NCI-H2107 (cell line): ENCODE results near the gene RANBP9.

ENCODE experiments used
- DNase-seq: peaks from one replicate; lab custom pipeline; 2025; lab: John Stamatoyannopoulos, UW

The RANBP9 gene

GRCh38 chr6:13600036-13600435 lies 111.6 kb downstream of the RANBP9 start:
- DNase-seq = no peak

GRCh38 chr6:13597073-13597472 lies 114.6 kb downstream of the RANBP9 start:
- no peak for DNase-seq

DNA sequence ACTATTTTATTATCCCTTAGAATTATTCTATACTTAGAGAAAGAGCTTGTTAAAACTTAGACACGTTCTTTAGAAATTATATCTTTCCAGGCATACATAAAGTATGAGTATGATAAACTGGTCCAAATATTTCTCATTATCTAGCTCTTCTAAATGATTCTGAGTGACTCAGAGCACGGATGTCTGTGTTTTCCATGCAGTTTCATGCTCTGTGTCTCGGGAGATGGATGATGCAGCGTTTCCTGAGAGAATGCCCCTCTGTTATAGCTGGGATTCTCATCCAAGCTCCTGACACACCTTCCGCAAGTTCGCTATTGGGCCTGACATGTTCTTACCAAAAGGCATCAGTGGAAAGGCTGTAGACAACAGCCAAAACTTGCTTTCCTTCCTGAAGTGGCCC lies 117.9 kb downstream of the RANBP9 start:
- no peak for DNase-seq

DNA sequence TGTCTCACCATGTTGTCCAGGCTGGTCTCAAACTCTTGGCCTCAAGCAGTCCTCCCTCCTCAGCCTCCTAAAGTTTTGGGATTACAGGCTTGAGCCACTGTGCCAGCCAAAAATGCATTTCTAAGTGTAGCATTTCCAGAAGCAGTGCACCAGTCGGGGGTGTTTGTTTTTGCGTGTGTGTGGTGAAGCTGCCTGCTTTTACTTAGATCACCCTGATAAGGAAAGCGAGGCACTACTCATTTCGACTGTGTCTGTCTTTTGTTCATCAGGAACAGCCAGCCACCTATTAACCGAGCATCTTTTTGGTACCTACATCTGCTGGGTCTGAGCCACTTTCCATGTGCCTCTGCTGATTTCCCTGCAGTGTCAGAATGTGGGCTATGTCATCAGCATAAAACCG lies 118.5 kb downstream of the RANBP9 start:
- no peak for DNase-seq

DNA sequence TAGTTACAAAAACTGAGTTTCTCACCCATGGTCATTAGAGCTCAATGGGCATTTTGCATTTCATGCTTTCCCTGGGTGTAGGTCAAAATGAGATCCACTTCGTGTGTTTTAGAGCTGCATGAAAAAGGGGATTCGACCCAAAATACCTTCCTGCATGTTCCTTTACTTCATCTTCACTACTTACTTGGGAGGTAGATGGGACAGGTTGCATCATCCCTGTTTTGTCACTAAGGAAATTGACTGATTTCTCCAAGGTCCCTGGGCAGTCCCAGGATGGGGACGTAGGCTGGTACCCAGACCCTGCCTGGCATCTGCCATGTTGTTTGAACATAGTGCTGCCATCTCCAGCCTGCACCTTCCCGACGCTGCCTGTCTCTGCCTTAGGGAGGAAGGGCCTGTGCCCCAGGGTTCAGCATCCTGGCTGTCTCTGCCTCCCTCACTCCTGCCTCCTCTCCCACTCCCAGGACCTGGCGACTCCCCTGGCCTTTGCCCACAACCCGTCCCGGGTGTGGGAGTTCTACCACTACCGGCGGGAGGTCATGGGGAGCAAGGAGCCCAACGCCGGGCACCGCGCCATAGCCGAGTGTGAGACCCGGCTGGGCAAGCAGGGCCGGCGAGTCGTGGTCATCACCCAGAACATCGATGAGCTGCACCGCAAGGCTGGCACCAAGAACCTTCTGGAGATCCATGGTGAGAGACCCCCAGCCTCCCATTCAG lies 120.3 kb downstream of the RANBP9 start:
- no peak for DNase-seq

- no peak for DNase-seq
Measured at GRCh38 chr6:13590574-13591153, 121.0 kb downstream of the RANBP9 start.

- DNase-seq = no peak
Measured at GRCh38 chr6:13589801-13590200, 121.8 kb downstream of the RANBP9 start.

GRCh38 chr6:13586603-13587542 lies 124.8 kb downstream of the RANBP9 start:
- DNase-seq = no peak

DNA sequence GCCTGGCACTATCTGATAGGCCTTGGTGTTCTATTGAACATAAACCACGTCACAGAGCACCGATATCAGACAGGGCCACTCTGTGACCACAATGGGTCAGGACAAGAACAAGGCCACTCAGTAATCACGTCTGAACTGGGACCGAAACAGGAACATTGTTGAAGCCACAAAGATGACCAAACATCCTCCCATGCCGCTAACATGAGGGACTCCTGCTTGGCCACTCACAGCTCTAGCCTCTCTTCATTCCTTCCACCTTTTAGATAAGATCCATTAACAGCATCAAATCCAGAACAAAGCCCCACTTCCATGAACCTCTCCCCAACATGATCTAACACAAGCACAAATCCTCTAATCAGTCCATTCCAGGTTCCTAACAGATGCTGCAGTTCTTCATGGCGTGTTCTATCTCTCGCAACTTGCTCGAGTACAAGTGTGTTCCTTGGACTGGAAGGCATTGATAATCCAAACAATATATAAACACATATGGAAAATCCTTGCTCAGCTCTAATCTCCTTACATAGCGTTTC lies 129.9 kb downstream of the RANBP9 start:
- DNase-seq = no peak

- DNase-seq = no peak
Measured at GRCh38 chr6:13579911-13580310, 131.7 kb downstream of the RANBP9 start.

DNA sequence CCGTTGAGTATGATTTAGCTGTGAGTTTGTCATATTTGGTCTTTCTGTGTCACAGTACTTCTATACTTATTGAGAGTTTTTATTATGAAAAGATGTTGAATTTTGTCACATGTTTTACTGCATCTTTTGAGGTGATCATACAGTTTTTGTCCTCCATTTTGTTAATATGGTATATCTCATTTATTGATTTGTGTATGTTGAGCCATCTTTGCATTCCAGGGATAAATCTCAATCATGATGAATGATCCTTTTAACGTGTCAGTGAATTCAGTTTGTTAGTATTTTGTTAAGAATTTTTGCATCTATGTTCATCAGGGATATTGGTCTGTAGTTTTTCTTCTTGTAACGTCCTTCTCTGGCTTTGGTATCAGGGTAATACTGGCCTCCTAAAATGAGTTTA lies 133.7 kb downstream of the RANBP9 start:
- DNase-seq = no peak

- no peak for DNase-seq
Measured at GRCh38 chr6:13576017-13576416, 135.6 kb downstream of the RANBP9 start.

DNA sequence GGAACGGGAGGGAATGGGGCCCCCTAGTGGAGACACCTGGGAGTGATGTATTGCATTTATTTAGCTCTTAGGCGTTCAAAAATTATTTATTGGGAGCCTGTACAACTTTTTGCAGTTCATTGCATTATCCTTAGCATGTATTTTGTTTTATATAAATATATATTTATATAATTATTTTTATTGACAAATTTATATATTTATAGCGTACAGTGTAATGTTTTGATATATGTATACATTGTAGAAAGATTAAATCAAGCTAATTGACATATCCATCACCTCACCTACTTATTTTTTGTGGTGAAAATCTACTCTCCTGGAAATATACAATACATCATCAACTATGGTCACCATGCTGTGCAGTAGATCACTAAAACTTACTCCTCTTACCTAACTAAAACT lies 136.3 kb downstream of the RANBP9 start:
- no peak for DNase-seq

DNA sequence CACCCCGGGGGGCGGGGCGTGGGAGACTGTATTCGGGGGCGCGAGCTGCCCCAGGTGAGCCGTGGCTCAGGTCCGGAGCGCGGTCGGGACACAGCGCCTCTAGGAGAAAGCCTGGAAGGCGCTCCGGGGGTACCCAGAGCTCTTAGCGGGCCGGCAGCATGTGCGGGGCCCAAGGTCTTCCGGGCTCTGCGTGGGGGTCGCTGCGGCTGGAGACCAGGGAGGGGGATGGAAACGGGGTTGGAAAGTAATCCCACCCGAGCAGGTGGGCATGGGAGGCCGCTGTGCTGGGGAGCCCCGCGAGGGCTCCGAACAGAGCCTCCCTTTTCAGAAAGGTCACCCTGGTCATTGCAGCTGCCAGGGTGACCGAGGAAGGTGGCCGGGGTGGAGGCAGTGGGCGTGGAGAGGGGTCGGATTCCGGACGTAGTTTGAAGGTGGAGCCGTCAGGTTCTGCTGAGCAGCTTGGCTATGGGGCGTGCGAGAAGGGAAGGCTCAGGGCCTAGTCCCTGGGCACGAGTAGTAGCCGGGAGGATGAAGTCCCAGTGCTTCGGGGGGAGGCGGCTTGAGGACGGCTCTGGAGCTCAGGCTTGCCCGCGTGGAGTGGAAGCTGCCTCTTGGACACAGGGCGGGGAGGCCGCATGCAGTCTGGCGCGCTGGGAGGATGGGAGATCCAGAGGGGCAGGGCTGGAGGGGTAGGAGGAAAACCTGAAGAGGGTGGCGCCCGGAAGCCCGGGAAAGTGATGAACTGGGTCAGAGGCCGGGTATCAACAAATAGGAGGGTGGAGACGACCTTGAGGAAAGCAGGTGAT lies 136.9 kb downstream of the RANBP9 start, which contains the start of gene SIRT5:
Gene SIRT5 (plus strand): TSS at position 31 of the 806 bp plus-strand sequence. CDS start 9,510 bp downstream, outside the sequence.
- DNase-seq = peak; percentile 44

DNA sequence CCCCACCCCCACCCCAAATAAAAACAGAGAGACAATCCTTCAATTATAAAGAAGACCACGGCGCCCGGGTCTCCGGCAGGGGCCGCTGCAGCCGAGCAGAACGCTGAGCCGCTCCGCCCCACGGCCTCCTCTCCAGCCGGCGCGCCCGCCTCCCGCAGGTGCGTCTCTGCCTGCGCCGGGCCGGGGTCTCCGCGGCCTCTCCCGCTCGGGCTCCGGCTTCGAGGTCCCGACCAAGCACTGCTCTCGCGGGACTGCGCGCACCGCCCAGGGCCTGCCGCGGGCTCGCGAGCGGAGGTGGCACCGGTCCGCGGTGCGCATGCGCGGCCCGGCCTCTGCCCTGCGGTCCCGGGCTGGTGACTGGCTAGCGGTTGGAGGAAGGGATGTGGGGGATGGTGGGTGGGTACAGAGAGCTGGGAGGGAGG lies 137.5 kb downstream of the RANBP9 start:
- DNase-seq = peak; percentile 41

DNA sequence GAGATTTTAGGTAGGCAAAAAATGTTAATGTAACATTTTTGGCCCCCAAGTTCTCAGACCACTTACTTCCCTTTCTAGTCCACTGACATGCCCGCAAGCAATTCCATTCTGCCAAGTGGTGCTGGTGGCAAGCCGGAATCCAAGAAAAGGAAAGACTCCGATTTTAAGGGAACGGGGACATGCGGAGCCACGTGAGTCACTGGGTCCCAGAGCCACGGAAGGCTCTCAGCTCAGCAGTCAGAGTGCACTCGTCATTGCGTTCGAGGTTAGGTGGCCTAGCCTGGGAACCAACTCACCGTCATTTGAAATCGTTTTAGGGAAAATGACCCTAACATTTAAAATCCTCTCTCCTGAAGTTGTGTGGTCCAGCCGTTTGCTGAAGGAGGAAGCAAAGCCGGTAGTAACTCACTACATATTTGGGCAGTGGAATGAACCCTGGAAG lies 137.9 kb downstream of the RANBP9 start:
- DNase-seq = no peak

DNA sequence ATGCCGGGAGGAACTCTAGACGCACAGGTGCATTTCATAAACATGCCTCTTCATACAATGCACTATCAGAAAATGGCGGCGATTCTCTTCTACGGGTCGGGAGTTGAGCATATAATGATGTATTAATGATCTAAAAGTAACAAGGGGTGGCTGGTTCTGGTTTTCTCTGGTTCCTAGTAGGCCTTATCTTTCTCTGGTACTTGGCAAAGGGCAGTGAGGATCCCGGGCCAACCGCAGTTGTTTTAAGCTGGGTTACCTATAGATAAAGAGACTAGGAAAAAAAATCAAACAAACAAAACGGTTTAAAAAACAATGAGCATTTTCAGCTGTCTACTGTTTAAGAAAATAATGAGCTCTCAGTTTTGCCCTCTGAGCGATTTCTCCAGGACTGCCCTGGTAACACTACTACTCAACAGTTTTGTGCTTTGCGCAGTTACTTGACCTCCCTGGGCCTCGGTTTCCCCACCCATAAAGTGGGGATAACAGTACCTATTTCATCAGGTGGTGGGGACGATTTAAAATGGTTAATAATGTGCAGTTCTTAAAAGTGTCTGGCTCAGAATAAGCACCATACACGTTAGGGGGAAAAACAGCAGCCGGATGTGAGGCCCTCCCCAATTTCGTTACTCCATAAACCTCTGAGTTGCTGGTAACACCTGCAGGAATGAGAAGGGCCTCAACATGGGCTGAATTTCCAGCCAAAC lies 138.5 kb downstream of the RANBP9 start:
- no peak for DNase-seq

DNA sequence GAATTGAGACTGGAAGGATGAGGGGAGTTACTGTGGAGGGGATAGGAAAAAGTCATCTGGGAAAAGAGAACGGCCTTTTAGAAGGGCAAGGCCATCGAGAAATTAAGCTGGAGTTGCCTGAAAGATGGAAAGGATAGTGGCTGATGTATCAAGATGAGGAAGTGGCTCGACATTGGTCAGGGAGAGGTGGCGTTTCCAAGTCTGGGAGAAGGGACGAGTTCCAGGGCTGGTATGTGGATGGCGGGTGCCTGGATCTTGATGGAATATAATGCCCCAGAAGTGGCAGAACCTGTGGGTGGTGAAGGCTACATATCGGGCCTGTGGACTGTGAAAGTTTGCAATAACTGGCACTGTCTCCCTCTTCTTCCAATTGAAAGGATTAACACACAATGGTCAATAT lies 139.4 kb downstream of the RANBP9 start:
- no peak for DNase-seq
